GM12878 (cell line): ENCODE measurements around the gene TMPRSS6. TPM values are rescaled to one million over a fixed set of nuclear protein-coding genes. Genes with fewer than 3 reads are reported as not detected.
A peak's percentile ranks its signal among the peaks of the same experiment; 100 is the strongest.

Experiments used
- ATAC-seq: fragments of 200-7000 bp; cut with Tn5 transposase; 3 replicates; pipeline ENCODE4 v1.9.1; 2020; ENCODE audit warnings: mild to moderate bottlenecking, moderate library complexity
- BruUV-seq: library from RNA; stranded (reverse); fragments of 400-500 nt; replicated peaks from 2 replicates; lab custom pipeline; 2021; lab: Mats Ljungman, UMichigan
- CTCF ChIA-PET: fragments of 300-600 bp; sonication (Branson Sonifier 250); formaldehyde crosslinking; extraction: SDS; loops from one replicate; lab custom pipeline; 2021; ENCODE audit warnings: inconsistent platforms; lab: Yijun Ruan, JAX
- POLR2A ChIA-PET: fragments of 350-600 bp; formaldehyde crosslinking; extraction: SDS; loops from one replicate; lab custom pipeline; 2021; ENCODE audit warnings: inconsistent platforms; lab: Charles Lee
- RAD21 ChIA-PET: fragments of 300-600 bp; sonication (Branson Sonifier 250); formaldehyde crosslinking; loops from one replicate; lab custom pipeline; 2023; ENCODE audit warnings: antibody characterized with exemption; ENCODE audit not compliant: unreplicated experiment; lab: Charles Lee
- SMC1A ChIA-PET: fragments of 300-600 bp; sonication (Branson Sonifier 250); formaldehyde crosslinking; loops from one replicate; lab custom pipeline; 2023; ENCODE audit not compliant: unreplicated experiment, uncharacterized antibody; lab: Charles Lee
- DNase-seq: peaks from one replicate; pipeline ENCODE4 v3.0.0-alpha.2; 2011; ENCODE audit warnings: low read depth, low spot score
- FAIRE-seq: peaks from 3 replicates; lab custom pipeline; 2011; peaks lifted over from hg19 to GRCh38; lab: Jason Lieb, UNC
- H2AFZ ChIP-seq: 2 replicates; pipeline ENCODE4 v1.6.0; 2011; ENCODE audit warnings: low read depth, low read length, control low read depth; ENCODE audit not compliant: control insufficient read depth
- H3K27ac ChIP-seq: 2 replicates; pipeline ENCODE4 v1.5.1; 2011; ENCODE audit warnings: control low read depth; ENCODE audit not compliant: control insufficient read depth, insufficient read depth
- H3K27me3 ChIP-seq, 2 experiments: replicated peaks in 1 of 2; 2 replicates each; pipeline versions ENCODE4 v1.6.0 to v1.6.1; 2011; ENCODE audit warnings: low read length in 1 of 2; ENCODE audit not compliant: control insufficient read depth in 2 of 2, insufficient read depth in 2 of 2
- H3K36me3 ChIP-seq, 2 experiments: 2 replicates each; pipeline ENCODE4 v1.5.1; 2011; ENCODE audit warnings: low read length in 1 of 2; ENCODE audit not compliant: control insufficient read depth in 2 of 2, insufficient read depth in 2 of 2
- H3K4me1 ChIP-seq: 2 replicates; pipeline ENCODE4 v1.6.1; 2011; ENCODE audit warnings: mild to moderate bottlenecking, low read length, moderate library complexity, mixed read lengths; ENCODE audit not compliant: control insufficient read depth, insufficient read depth
- H3K4me2 ChIP-seq: 2 replicates; pipeline ENCODE4 v1.6.0; 2011; ENCODE audit warnings: control low read depth; ENCODE audit not compliant: control insufficient read depth, insufficient read depth
- H3K4me3 ChIP-seq: fragments of 200-600 bp; sonication (generic); 2 replicates; pipeline ENCODE4 v1.5.1; 2016
- H3K79me2 ChIP-seq: 2 replicates; pipeline ENCODE4 v1.6.0; 2011; ENCODE audit warnings: low read length; ENCODE audit not compliant: control insufficient read depth, insufficient read depth
- H3K9ac ChIP-seq: 2 replicates; pipeline ENCODE4 v1.8.0; 2011; ENCODE audit warnings: low read length, control low read depth, mixed read lengths; ENCODE audit not compliant: control insufficient read depth, insufficient read depth
- H3K9me3 ChIP-seq: replicated peaks from 3 replicates; pipeline ENCODE4 v1.5.1; 2011; ENCODE audit warnings: mild to moderate bottlenecking, low read length; ENCODE audit not compliant: control insufficient read depth, insufficient read depth
- H4K20me1 ChIP-seq: 2 replicates; pipeline ENCODE4 v1.6.0; 2011; ENCODE audit not compliant: control insufficient read depth, insufficient read depth
- BRCA1 ChIP-seq: IDR thresholded peaks from 2 replicates; pipeline ENCODE4 v1.6.1; 2011; ENCODE audit warnings: low read depth, low read length, improper control_type of control experiment
- IKZF1 ChIP-seq: fragments of 450-650 bp; conservative IDR thresholded peaks from 2 replicates; pipeline ENCODE4 v1.6.1; 2017; ENCODE audit warnings: antibody characterized with exemption, mild to moderate bottlenecking
- NR2F1 ChIP-seq: fragments of 450-650 bp; conservative IDR thresholded peaks from 2 replicates; pipeline ENCODE4 v1.6.1; 2017; ENCODE audit warnings: mild to moderate bottlenecking
- POLR2AphosphoS5 ChIP-seq: IDR thresholded peaks from 2 replicates; pipeline ENCODE4 v1.6.1; 2011; ENCODE audit warnings: mild to moderate bottlenecking, low read length, inconsistent platforms
- WGBS: methylation state at CpG from one replicate; pipeline ENCODE4 v1.1.6; 2016; ENCODE audit warnings: low lambda C conversion rate; ENCODE audit not compliant: insufficient replicate concordance, insufficient coverage; ENCODE audit errors: missing lambda C conversion rate; 5-methylcytosine and 5-hydroxymethylcytosine counted together
- in situ Hi-C: fragments of 300-500 bp; cut with MboI; formaldehyde crosslinking; loops from 9 replicates; pipeline ENCODE4 v1.14.3; 2018; ENCODE audit warnings: mixed read lengths
- intact Hi-C: fragments of 100-400 bp; cut with micrococcal nuclease; formaldehyde crosslinking; loops from one replicate; pipeline ENCODE4 v1.14.2; 2022; ENCODE audit not compliant: unreplicated experiment
- polyA plus RNA-seq, 11 experiments: library from polyadenylated mRNA; depleted of rRNA in 4 of 11; unstranded in 6 of 11; stranded (reverse) in 5 of 11; fragments of >200 nt; fragmentation: Nextera tagmentation in 4 of 11; fragmentation: Illumina TruSeq in 1 of 11; extraction: Ambion mirVana in 4 of 11; extraction: Trizol in 1 of 11; gene quantifications; 1 replicate in 1 of 11; 2 replicates in 10 of 11; pipeline versions ENCODE4 v1.2.1 to v1.2.3, GENCODE V29; 2011 to 2016; ENCODE audit warnings: inconsistent platforms in 2 of 11, missing spikeins in 2 of 11, low read depth in 1 of 11
- total RNA-seq, 4 experiments: library from RNA; depleted of rRNA in 3 of 4; stranded (reverse); fragments of >200 nt in 3 of 4; fragmentation: Illumina TruSeq in 1 of 4; extraction: Trizol in 1 of 4; gene quantifications; 2 replicates each; pipeline versions ENCODE4 v1.2.1 to v1.2.3, GENCODE V29; 2013 to 2021

The TMPRSS6 gene
- total and polyA plus RNA-seq, 10 of the 15 experiments (the other 5 are each of a cell fraction or from before 2014, with no cell fraction given): 0.06 to 0.69 (median 0.19) TPM; not detected in 6

DNA sequence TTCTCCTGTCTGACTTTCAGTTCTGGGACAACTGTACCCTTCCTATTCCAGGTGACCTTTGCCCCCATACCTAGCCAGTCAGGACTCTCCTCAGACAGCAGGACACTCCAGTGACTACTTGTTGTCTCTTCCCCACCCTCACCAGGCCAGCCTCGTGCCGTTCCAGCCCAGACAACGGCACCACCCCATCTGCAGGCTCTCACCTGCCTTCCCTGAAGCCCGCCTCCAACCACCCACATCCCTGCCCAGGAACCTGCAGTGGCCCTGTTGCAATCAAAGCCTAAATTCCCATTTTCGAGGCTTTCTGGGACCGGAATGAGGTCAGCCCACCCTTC, 36.5 kb upstream of the TMPRSS6 start:
- peak overlapping the region; percentile 99 for H3K4me3 ChIP-seq
- H3K27ac ChIP-seq: no peak overlapping the region
- SMC1A ChIA-PET: interaction anchor here (1.2 to 12.5 kb wide), 4 partner anchors 18 to 68 kb away, joined by 3 to 203 read pairs (median 24); no protein-coding TSS in a partner anchor
- H3K4me2 ChIP-seq: peak overlapping the region; percentile 82
- CTCF ChIA-PET: interaction anchor here (0.6 to 7.1 kb wide), 9 partner anchors 16 to 115 kb away, joined by 3 to 116 read pairs (median 4); no protein-coding TSS in a partner anchor
- in situ Hi-C loops: no loop called here
- POLR2A ChIA-PET: interaction anchor here (1.6 kb wide), 1 partner anchor 84 kb away, joined by 4 read pairs; no protein-coding TSS in a partner anchor
- H2AFZ ChIP-seq: no peak overlapping the region
- peaks cover 5 to 30% of the 10 kb centered on the region in 2 experiments for H3K36me3 ChIP-seq
- 25% methylated on average over 6 of the region's 6 CpGs for WGBS
- no peaks in the 10 kb centered on the region for H3K27me3 ChIP-seq
- RAD21 ChIA-PET: interaction anchor here (1.2 to 2.2 kb wide), 6 partner anchors 12 to 113 kb away, joined by 3 to 11 read pairs (median 4); no protein-coding TSS in a partner anchor
- H3K9me3 ChIP-seq: no peaks in the 10 kb centered on the region
- H3K79me2 ChIP-seq: peaks cover 62% of the 10 kb centered on the region
- peaks cover 19% of the 10 kb centered on the region for H3K4me1 ChIP-seq
- BruUV-seq: no TSS peak
- FAIRE-seq (no peak), ATAC-seq (no peak), DNase-seq (no peak)
- H3K9ac ChIP-seq: peak overlapping the region; percentile 88
- intact Hi-C loops: loop anchor here (5.0 to 10.0 kb wide), 2 partner anchors 49 to 69 kb away; no protein-coding TSS in a partner anchor
- peaks cover 2% of the 10 kb centered on the region; the same call in 1 of the 2 replicates for H4K20me1 ChIP-seq
- TF ChIP-seq POLR2AphosphoS5 (0 out of 2 replicates have a peak, but pooled peaks have one; percentile 19), NR2F1 (peak; percentile 56; the same call in 1 of the 2 replicates), IKZF1 (0 out of 2 replicates have a peak, but pooled peaks have one; percentile 29), BRCA1 (no peak)
